Peyer's patch (tissue), 4 donors: ENCODE results near the gene GLB1L3. TPM values are rescaled to one million over a fixed set of nuclear protein-coding genes. Genes with fewer than 3 reads are reported as not detected.
A peak's percentile ranks its signal among the peaks of the same experiment; 100 is the strongest.

ENCODE experiments used
- DNase-seq, 3 donors: peaks; one replicate each; pipeline ENCODE4 v3.0.0-alpha.2; 2017 to 2019
- H3K27ac ChIP-seq, 4 donors: fragments of 200-600 bp; sonication (generic); one replicate each; pipeline ENCODE4 v1.5.1; 2016 to 2019
- H3K27me3 ChIP-seq, 2 donors: fragments of 200-600 bp; sonication (generic); one replicate each; pipeline ENCODE4 v1.5.1; 2019
- H3K36me3 ChIP-seq, 3 donors: fragments of 200-600 bp; sonication (generic); one replicate each; pipeline ENCODE4 v1.5.1; 2016 to 2019
- H3K4me1 ChIP-seq, 4 donors: fragments of 200-600 bp; sonication (generic); one replicate each; pipeline ENCODE4 v1.5.1; 2016 to 2019
- H3K4me3 ChIP-seq, 4 donors: fragments of 200-600 bp; sonication (generic); 1 replicate in 3 of 4; 2 replicates in 1 of 4; pipeline ENCODE4 v1.5.1; 2016 to 2019; ENCODE audit warnings: mild to moderate bottlenecking in 1 of 4
- H3K9me3 ChIP-seq, 4 donors: fragments of 200-600 bp; sonication (generic); one replicate each; pipeline ENCODE4 v1.5.1; 2016 to 2019; ENCODE audit warnings: mild to moderate bottlenecking in 1 of 4
- CTCF ChIP-seq, 6 experiments: fragments of 450-650 bp in 4 of 6; fragments of 200-600 bp in 2 of 6; sonication (generic) in 1 of 6; IDR thresholded peaks; one replicate each; pipeline ENCODE4 v1.5.1; 2017 to 2019; ENCODE audit warnings: antibody characterized with exemption in 6 of 6, mild to moderate bottlenecking in 3 of 6, moderate library complexity in 1 of 6
- POLR2A ChIP-seq, 2 donors: fragments of 450-650 bp; IDR thresholded peaks; one replicate each; pipeline ENCODE4 v1.5.1; 2017; ENCODE audit warnings: antibody characterized with exemption in 2 of 2, mild to moderate bottlenecking in 2 of 2, moderate library complexity in 2 of 2
- total RNA-seq, 4 donors: library from RNA; depleted of rRNA; stranded (reverse); fragments of >200 nt; gene quantifications; one replicate each; pipeline ENCODE4 v1.1.0, GENCODE V29; 2016

Gene GLB1L3
- total RNA-seq, 4 donors from 2014 or later: not detected

- Histone ChIP-seq H3K4me1 (peaks cover 0 to 16% (median 5%) of the 10 kb centered on the region in 4 donors), H3K36me3 (no peaks in the 10 kb centered on the region), H3K27ac (no peak within 1 kb of the TSS), H3K27me3 (no peaks in the 10 kb centered on the region), H3K9me3 (no peaks in the 10 kb centered on the region), H3K4me3 (peak within 1 kb of the TSS; percentile 43 to 78 (median 58))
- DNase-seq: peak; percentile 59 to 95 (median 93)
- TF ChIP-seq POLR2A (IDR thresholded peaks at IDR 0.05): peak in 1 of 2 donors; percentile 47
- no peak for TF ChIP-seq CTCF (IDR thresholded peaks at IDR 0.05)
Observed at GRCh38 chr11:134331354-134332188, 55.4 kb downstream of the GLB1L3 start, which contains the start of gene GLB1L2. Gene GLB1L2, plus strand, starts transcription at chr11:134331988. Its CDS starts 74 bp downstream, at chr11:134332062.

GRCh38 chr11:134332189-134332631, 56.0 kb downstream of the GLB1L3 start:
- DNase-seq: peak in 1 of 3 donors; percentile 54

GRCh38 chr11:134332782-134333181, 56.6 kb downstream of the GLB1L3 start:
- Histone ChIP-seq H3K9me3 (no peaks in the 10 kb centered on the region), H3K4me1 (peaks cover 0 to 16% (median 5%) of the 10 kb centered on the region in 4 donors), H3K27ac (no peak overlapping the region), H3K27me3 (no peaks in the 10 kb centered on the region), H3K4me3 (peak overlapping the region in 2 of 4 donors; percentile 60 to 78), H3K36me3 (no peaks in the 10 kb centered on the region)
- TF ChIP-seq POLR2A (IDR thresholded peaks at IDR 0.05) (no peak), CTCF (IDR thresholded peaks at IDR 0.05) (no peak)
- no peak for DNase-seq

More at GRCh38 chr11:134332189-134332631, 56.0 kb downstream of the GLB1L3 start:
- no peak for TF ChIP-seq CTCF (IDR thresholded peaks at IDR 0.05)
- TF ChIP-seq POLR2A (IDR thresholded peaks at IDR 0.05): no peak
- H3K4me1 ChIP-seq: peaks cover 0 to 16% (median 5%) of the 10 kb centered on the region in 4 donors
- peak overlapping the region; percentile 43 to 78 (median 58) for H3K4me3 ChIP-seq
- no peaks in the 10 kb centered on the region for H3K9me3 ChIP-seq
- no peak overlapping the region for H3K27ac ChIP-seq
- H3K27me3 ChIP-seq: no peaks in the 10 kb centered on the region
- H3K36me3 ChIP-seq: no peaks in the 10 kb centered on the region

GRCh38 chr11:134333312-134333711, 57.1 kb downstream of the GLB1L3 start:
- DNase-seq: no peak
- no peak for TF ChIP-seq CTCF (IDR thresholded peaks at IDR 0.05)
- no peak for TF ChIP-seq POLR2A (IDR thresholded peaks at IDR 0.05)
- peaks cover 0 to 16% (median 5%) of the 10 kb centered on the region in 4 donors for H3K4me1 ChIP-seq
- H3K9me3 ChIP-seq: no peaks in the 10 kb centered on the region
- H3K27me3 ChIP-seq: no peaks in the 10 kb centered on the region
- H3K36me3 ChIP-seq: no peaks in the 10 kb centered on the region
- H3K27ac ChIP-seq: no peak overlapping the region
- no peak overlapping the region for H3K4me3 ChIP-seq

- H3K36me3 ChIP-seq: no peaks in the 10 kb centered on the region
- no peak for TF ChIP-seq CTCF (IDR thresholded peaks at IDR 0.05)
- no peak for TF ChIP-seq POLR2A (IDR thresholded peaks at IDR 0.05)
- no peak overlapping the region for H3K4me3 ChIP-seq
- no peaks in the 10 kb centered on the region for H3K9me3 ChIP-seq
- DNase-seq: no peak
- no peak overlapping the region for H3K27ac ChIP-seq
- H3K4me1 ChIP-seq: peaks cover 0 to 16% (median 5%) of the 10 kb centered on the region in 4 donors
- no peaks in the 10 kb centered on the region for H3K27me3 ChIP-seq
Observed at GRCh38 chr11:134333946-134334345, 57.8 kb downstream of the GLB1L3 start.
